ENCODE measurements around the gene ZNF202.

DNA sequence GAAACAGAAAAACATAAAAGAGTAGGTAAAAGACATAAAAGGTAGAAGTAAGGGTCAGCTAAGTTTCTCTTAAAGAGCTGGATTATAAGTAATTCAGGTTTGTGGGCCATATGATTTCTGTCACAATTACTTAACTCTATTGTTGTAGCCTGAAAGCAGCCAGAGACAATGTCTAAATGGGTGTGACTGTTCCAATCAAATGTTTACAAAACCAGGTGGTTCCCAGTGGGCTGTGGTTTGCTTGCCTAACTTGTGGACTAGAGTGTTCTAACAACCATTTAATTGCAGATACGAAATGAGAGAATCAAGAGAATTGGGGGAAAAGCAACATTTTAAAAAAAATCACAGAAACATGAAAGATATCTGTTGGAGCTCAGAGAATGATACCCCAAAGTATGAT, 42.1 kb upstream of the ZNF202 start:
- no peak for TF ChIP-seq EZH2phosphoT487 (IDR thresholded peaks at IDR 0.05; ENCODE audit: insufficient read depth, low read depth)
- no peak for TF ChIP-seq EZH2 (IDR thresholded peaks at IDR 0.05; ENCODE audit: insufficient read depth, poor library complexity, severe bottlenecking)
